HepG2 (cell line): ENCODE measurements around the gene MKNK1. TPM values are rescaled to one million over a fixed set of nuclear protein-coding genes. Genes with fewer than 3 reads are reported as not detected.

ENCODE experiments used
- ATAC-seq: fragments of 200-7000 bp; cut with Tn5 transposase; 3 replicates; pipeline ENCODE4 v1.9.1; 2020; ENCODE audit warnings: mild to moderate bottlenecking, moderate library complexity
- BruUV-seq: library from RNA; stranded (reverse); fragments of 400-500 nt; replicated peaks from 2 replicates; lab custom pipeline; 2021; lab: Mats Ljungman, UMichigan
- CTCF ChIA-PET: fragments of 300-600 bp; formaldehyde crosslinking; extraction: SDS; loops from one replicate; lab custom pipeline; 2021; ENCODE audit warnings: low total read pairs, inconsistent platforms, low intra/inter-chr PET ratio; lab: Yijun Ruan, JAX
- POLR2A ChIA-PET: fragments of 350-600 bp; sonication (Branson Sonifier 250); formaldehyde crosslinking; loops from one replicate; lab custom pipeline; 2020; ENCODE audit warnings: antibody characterized with exemption, inconsistent platforms; lab: Yijun Ruan, JAX
- DNase-seq: peaks from one replicate; pipeline ENCODE4 v3.0.0-alpha.2; 2015; ENCODE audit warnings: low spot score
- FAIRE-seq: peaks from 3 replicates; lab custom pipeline; 2011; peaks lifted over from hg19 to GRCh38; lab: Jason Lieb, UNC
- H2AFZ ChIP-seq: one replicate; pipeline ENCODE4 v1.6.1; 2011; ENCODE audit warnings: low read length, inconsistent platforms
- H3K27ac ChIP-seq: fragments of 300-600 bp; 3 replicates; pipeline ENCODE4 v1.8.0; 2011; ENCODE audit warnings: mixed run types, mild to moderate bottlenecking, mixed read lengths, low read length, inconsistent platforms; ENCODE audit not compliant: insufficient read depth; ENCODE audit errors: extremely low read length
- H3K27me3 ChIP-seq, 2 experiments: fragments of 200-600 bp in 1 of 2; 2 replicates in 1 of 2; 3 replicates in 1 of 2; pipeline versions ENCODE4 v1.6.0 to v1.8.0; 2011; ENCODE audit warnings: low read length in 2 of 2, mild to moderate bottlenecking in 2 of 2, moderate library complexity in 2 of 2, inconsistent platforms in 1 of 2; ENCODE audit not compliant: insufficient read depth in 2 of 2, control insufficient read depth in 1 of 2
- H3K36me3 ChIP-seq, 2 experiments: fragments of 200-600 bp in 1 of 2; replicated peaks in 1 of 2; 2 replicates in 1 of 2; 3 replicates in 1 of 2; pipeline versions ENCODE4 v1.5.1 to v1.8.0; 2011; ENCODE audit warnings: low read length in 2 of 2, inconsistent platforms in 1 of 2; ENCODE audit not compliant: insufficient read depth in 2 of 2, control insufficient read depth in 1 of 2
- H3K4me1 ChIP-seq: 2 replicates; pipeline ENCODE4 v1.5.1; 2012; ENCODE audit warnings: low read length, inconsistent platforms; ENCODE audit not compliant: insufficient read depth
- H3K4me2 ChIP-seq: 2 replicates; pipeline ENCODE4 v1.6.0; 2011; ENCODE audit warnings: low read depth, low read length, inconsistent platforms
- H3K4me3 ChIP-seq, 3 experiments: fragments of 200-600 bp in 1 of 3; sonication (generic), shearing (Covaris generic) in 1 of 3; replicated peaks in 1 of 3; 2 replicates each; pipeline ENCODE4 v1.5.1; 2011 to 2016; ENCODE audit warnings: low read length in 3 of 3, inconsistent platforms in 2 of 3, low read depth in 2 of 3, mild to moderate bottlenecking in 2 of 3, control low read depth in 1 of 3, mixed read lengths in 1 of 3; ENCODE audit not compliant: insufficient read depth in 1 of 3
- H3K79me2 ChIP-seq: one replicate; pipeline ENCODE4 v1.6.1; 2011; ENCODE audit warnings: low read length, inconsistent platforms; ENCODE audit not compliant: insufficient read depth
- H3K9ac ChIP-seq: 2 replicates; pipeline ENCODE4 v1.6.0; 2011; ENCODE audit warnings: mild to moderate bottlenecking, low read depth, low read length, inconsistent platforms; ENCODE audit not compliant: insufficient read depth
- H3K9me3 ChIP-seq: 2 replicates; pipeline ENCODE4 v1.5.1; 2012; ENCODE audit warnings: mild to moderate bottlenecking, low read length
- H4K20me1 ChIP-seq: 2 replicates; pipeline ENCODE4 v1.6.0; 2011; ENCODE audit warnings: inconsistent platforms, mild to moderate bottlenecking, low read length, moderate library complexity; ENCODE audit not compliant: insufficient read depth
- CBFB ChIP-seq: sonication (generic); formaldehyde crosslinking; IDR thresholded peaks from 2 replicates; pipeline ENCODE4 v1.4.0; 2020; ENCODE audit warnings: missing genetic modification reagents
- MIXL1 ChIP-seq: IDR thresholded peaks from 2 replicates; pipeline ENCODE4 v1.6.1; 2016
- TGIF2 ChIP-seq: IDR thresholded peaks from 2 replicates; pipeline ENCODE4 v1.6.1; 2016; ENCODE audit warnings: control low read depth, missing compliant biosample characterization
- U2AF2 ChIP-seq: fragments of 200-400 bp; formaldehyde crosslinking; IDR thresholded peaks from 2 replicates; pipeline ENCODE4 v1.6.1; 2017; ENCODE audit warnings: low read depth, mild to moderate bottlenecking, low read length
- ZNF326 ChIP-seq: sonication (generic); formaldehyde crosslinking; IDR thresholded peaks from 2 replicates; pipeline ENCODE4 v1.4.0; 2020; ENCODE audit warnings: missing genetic modification reagents, borderline replicate concordance
- ZNF333 ChIP-seq: sonication (generic); formaldehyde crosslinking; IDR thresholded peaks from 2 replicates; pipeline ENCODE4 v1.4.0; 2020; ENCODE audit warnings: mild to moderate bottlenecking, missing genetic modification reagents, borderline replicate concordance
- ZNF550 ChIP-seq: sonication (generic); formaldehyde crosslinking; IDR thresholded peaks from 2 replicates; pipeline ENCODE4 v1.4.0; 2020; ENCODE audit warnings: mild to moderate bottlenecking, missing genetic modification reagents, borderline replicate concordance
- ZNF619 ChIP-seq: sonication (generic); formaldehyde crosslinking; IDR thresholded peaks from 2 replicates; pipeline ENCODE4 v1.4.0; 2020; ENCODE audit warnings: mild to moderate bottlenecking, missing genetic modification reagents
- ZNF772 ChIP-seq: sonication (generic); formaldehyde crosslinking; IDR thresholded peaks from 2 replicates; pipeline ENCODE4 v1.5.0; 2020; ENCODE audit warnings: mild to moderate bottlenecking, missing genetic modification reagents
- ZNF850 ChIP-seq: sonication (generic); formaldehyde crosslinking; conservative IDR thresholded peaks from 2 replicates; pipeline ENCODE4 v1.9.0; 2021; ENCODE audit warnings: mild to moderate bottlenecking, missing genetic modification reagents
- ZZZ3 ChIP-seq: sonication (generic); formaldehyde crosslinking; IDR thresholded peaks from 2 replicates; pipeline ENCODE4 v1.4.0; 2020; ENCODE audit warnings: missing genetic modification reagents, mild to moderate bottlenecking, borderline replicate concordance
- WGBS: methylation state at CpG from one replicate; pipeline ENCODE4 v1.1.6; 2017; ENCODE audit warnings: low lambda C conversion rate; 5-methylcytosine and 5-hydroxymethylcytosine counted together
- in situ Hi-C: cut with HindIII; loops from 2 replicates; pipeline ENCODE4 v1.10.0; 2017; ENCODE audit warnings: low pct_unique_long_range_greater_than_20kb; ENCODE audit not compliant: extremely low pct_ligation_motif_present
- intact Hi-C: fragments of 100-400 bp; cut with micrococcal nuclease; formaldehyde crosslinking; loops from one replicate; pipeline ENCODE4 v1.10.0; 2022; ENCODE audit not compliant: unreplicated experiment
- polyA plus RNA-seq, 8 experiments: library from polyadenylated mRNA; depleted of rRNA in 3 of 8; stranded (reverse) in 7 of 8; unstranded in 1 of 8; fragments of >200 nt; fragmentation: Illumina TruSeq in 4 of 8; extraction: Trizol in 4 of 8; gene quantifications; 2 replicates each; pipeline versions ENCODE4 v1.2.1 to v1.2.3, GENCODE V29; 2011 to 2016; ENCODE audit warnings: low read depth in 4 of 8, missing spikeins in 1 of 8, mixed read lengths in 1 of 8; ENCODE audit not compliant: insufficient read depth in 1 of 8
- total RNA-seq, 5 experiments: library from RNA; depleted of rRNA; stranded (reverse); fragments of >200 nt; fragmentation: Illumina TruSeq; extraction: Trizol; gene quantifications; 2 replicates each; pipeline ENCODE4 v1.2.3, GENCODE V29; 2016; ENCODE audit warnings: low read depth in 1 of 5
- TF ChIP-seq, protein P1 (sequence below): sonication (generic); formaldehyde crosslinking; IDR thresholded peaks from 2 replicates; pipeline ENCODE4 v1.5.1; 2020; ENCODE audit warnings: missing genetic modification reagents, mild to moderate bottlenecking, borderline replicate concordance
- TF ChIP-seq, protein P2 (sequence below), 2 experiments: sonication (generic) in 1 of 2; formaldehyde crosslinking in 1 of 2; IDR thresholded peaks; 2 replicates each; pipeline versions ENCODE4 v1.4.0 to v1.6.1; 2018 to 2020; ENCODE audit warnings: missing genetic modification reagents in 2 of 2, borderline replicate concordance in 1 of 2, low read depth in 1 of 2, mild to moderate bottlenecking in 1 of 2, missing biosample characterization in 1 of 2
- TF ChIP-seq, protein P3 (sequence below): sonication (generic); formaldehyde crosslinking; IDR thresholded peaks from 2 replicates; pipeline ENCODE4 v1.9.0; 2022; ENCODE audit warnings: missing genetic modification reagents, mild to moderate bottlenecking, borderline replicate concordance
- TF ChIP-seq, protein P4 (sequence below): IDR thresholded peaks from 2 replicates; pipeline ENCODE4 v1.6.1; 2016; ENCODE audit warnings: mild to moderate bottlenecking, missing biosample characterization, missing genetic modification reagents

Gene MKNK1
- total and polyA plus RNA-seq, 2 of the 13 experiments (the other 11 are each of a cell fraction or from before 2014, with no cell fraction given) = 18.5 to 24.1 TPM

DNA sequence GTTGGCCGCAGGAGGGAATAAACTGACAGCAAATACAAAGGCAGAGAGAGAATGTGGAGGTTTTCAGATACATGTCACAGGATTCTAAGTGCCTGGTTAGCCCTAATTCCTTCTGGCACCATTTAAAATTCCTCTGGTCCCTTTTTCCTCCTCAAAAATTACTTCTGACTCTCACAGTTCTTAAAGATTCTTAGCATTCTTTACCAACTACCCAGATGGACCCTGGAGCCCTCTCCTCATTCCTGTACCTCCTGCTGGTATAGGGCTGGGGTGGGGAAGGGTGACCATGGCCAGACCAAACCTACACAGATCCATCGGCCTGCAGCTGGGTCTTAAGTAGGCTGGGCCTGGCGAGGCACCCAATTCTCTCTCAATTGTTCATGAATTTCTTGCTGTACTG lies 7.2 kb downstream of the MKNK1 start:
- Histone ChIP-seq H3K9me3 (no peaks in the 10 kb centered on the region), H3K27ac (no peak overlapping the region), H3K4me2 (no peak overlapping the region), H3K4me3 (no peak overlapping the region), H3K79me2 (no peaks in the 10 kb centered on the region), H3K4me1 (peaks cover 15% of the 10 kb centered on the region), H2AFZ (no peak overlapping the region), H4K20me1 (no peaks in the 10 kb centered on the region), H3K27me3 (no peaks in the 10 kb centered on the region), H3K9ac (no peak overlapping the region), H3K36me3 (peaks cover 3 to 20% of the 10 kb centered on the region in 2 experiments; a peak in 3 of 5 replicates)
- in situ Hi-C loops = no loop called here
- intact Hi-C loops = no loop called here
- TF ChIP-seq ZZZ3 (CRISPR knock-in tag) = no peak
- no peak for TF ChIP-seq ZNF333
- TF ChIP-seq, protein P1, sequence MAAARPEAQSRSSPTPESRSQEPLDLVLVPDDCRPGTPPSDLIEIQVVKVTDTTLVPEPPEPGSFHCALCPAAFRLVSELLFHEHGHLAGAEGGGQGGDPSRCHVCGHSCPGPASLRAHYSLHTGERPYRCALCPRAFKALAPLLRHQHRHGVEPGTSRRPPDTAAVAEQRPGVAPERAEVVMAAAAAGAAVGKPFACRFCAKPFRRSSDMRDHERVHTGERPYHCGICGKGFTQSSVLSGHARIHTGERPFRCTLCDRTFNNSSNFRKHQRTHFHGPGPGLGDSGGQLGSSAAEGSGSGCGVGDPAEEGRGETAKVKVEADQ = no peak
- TF ChIP-seq ZNF550 = no peak
- TF ChIP-seq, protein P2, sequence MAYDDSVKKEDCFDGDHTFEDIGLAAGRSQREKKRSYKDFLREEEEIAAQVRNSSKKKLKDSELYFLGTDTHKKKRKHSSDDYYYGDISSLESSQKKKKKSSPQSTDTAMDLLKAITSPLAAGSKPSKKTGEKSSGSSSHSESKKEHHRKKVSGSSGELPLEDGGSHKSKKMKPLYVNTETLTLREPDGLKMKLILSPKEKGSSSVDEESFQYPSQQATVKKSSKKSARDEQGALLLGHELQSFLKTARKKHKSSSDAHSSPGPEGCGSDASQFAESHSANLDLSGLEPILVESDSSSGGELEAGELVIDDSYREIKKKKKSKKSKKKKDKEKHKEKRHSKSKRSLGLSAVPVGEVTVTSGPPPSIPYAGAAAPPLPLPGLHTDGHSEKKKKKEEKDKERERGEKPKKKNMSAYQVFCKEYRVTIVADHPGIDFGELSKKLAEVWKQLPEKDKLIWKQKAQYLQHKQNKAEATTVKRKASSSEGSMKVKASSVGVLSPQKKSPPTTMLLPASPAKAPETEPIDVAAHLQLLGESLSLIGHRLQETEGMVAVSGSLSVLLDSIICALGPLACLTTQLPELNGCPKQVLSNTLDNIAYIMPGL (CRISPR knock-in tag; IDR thresholded peaks at IDR 0.05; ENCODE audit: borderline replicate concordance in 1 of 2, low read depth in 1 of 2) = no peak
- no peak for TF ChIP-seq ZNF619 (CRISPR knock-in tag)
- TF ChIP-seq CBFB (CRISPR knock-in tag) = no peak
- TF ChIP-seq TGIF2 (CRISPR knock-in tag) = no peak
- no peak for TF ChIP-seq ZNF326 (CRISPR knock-in tag)
- no peak for TF ChIP-seq MIXL1 (CRISPR knock-in tag)
- TF ChIP-seq ZNF772 (CRISPR knock-in tag) = no peak
- TF ChIP-seq U2AF2 = no peak
- TF ChIP-seq, protein P3, sequence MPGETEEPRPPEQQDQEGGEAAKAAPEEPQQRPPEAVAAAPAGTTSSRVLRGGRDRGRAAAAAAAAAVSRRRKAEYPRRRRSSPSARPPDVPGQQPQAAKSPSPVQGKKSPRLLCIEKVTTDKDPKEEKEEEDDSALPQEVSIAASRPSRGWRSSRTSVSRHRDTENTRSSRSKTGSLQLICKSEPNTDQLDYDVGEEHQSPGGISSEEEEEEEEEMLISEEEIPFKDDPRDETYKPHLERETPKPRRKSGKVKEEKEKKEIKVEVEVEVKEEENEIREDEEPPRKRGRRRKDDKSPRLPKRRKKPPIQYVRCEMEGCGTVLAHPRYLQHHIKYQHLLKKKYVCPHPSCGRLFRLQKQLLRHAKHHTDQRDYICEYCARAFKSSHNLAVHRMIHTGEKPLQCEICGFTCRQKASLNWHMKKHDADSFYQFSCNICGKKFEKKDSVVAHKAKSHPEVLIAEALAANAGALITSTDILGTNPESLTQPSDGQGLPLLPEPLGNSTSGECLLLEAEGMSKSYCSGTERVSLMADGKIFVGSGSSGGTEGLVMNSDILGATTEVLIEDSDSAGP (CRISPR knock-in tag) = no peak
- TF ChIP-seq, protein P4, sequence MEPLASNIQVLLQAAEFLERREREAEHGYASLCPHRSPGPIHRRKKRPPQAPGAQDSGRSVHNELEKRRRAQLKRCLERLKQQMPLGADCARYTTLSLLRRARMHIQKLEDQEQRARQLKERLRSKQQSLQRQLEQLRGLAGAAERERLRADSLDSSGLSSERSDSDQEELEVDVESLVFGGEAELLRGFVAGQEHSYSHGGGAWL (CRISPR knock-in tag) = no peak
- no peak for TF ChIP-seq ZNF850
- no TSS peak for BruUV-seq
- 100% methylated on average over 3 of the region's 3 CpGs for WGBS
- POLR2A ChIA-PET = no interaction called here
- no peak for DNase-seq
- CTCF ChIA-PET = no interaction called here
- no peak for FAIRE-seq
- ATAC-seq = no peak
